ENCODE measurements around the gene PRPF31. TPM values are rescaled to one million over a fixed set of nuclear protein-coding genes. Genes with fewer than 3 reads are reported as not detected.
A peak's percentile ranks its signal among the peaks of the same experiment; 100 is the strongest.

PRPF31 gene
- total and polyA plus RNA-seq, 9 of the 15 experiments (the other 6 are each of a cell fraction or from before 2014, with no cell fraction given): 5.8 to 92.2 (median 69.2) TPM

DNA sequence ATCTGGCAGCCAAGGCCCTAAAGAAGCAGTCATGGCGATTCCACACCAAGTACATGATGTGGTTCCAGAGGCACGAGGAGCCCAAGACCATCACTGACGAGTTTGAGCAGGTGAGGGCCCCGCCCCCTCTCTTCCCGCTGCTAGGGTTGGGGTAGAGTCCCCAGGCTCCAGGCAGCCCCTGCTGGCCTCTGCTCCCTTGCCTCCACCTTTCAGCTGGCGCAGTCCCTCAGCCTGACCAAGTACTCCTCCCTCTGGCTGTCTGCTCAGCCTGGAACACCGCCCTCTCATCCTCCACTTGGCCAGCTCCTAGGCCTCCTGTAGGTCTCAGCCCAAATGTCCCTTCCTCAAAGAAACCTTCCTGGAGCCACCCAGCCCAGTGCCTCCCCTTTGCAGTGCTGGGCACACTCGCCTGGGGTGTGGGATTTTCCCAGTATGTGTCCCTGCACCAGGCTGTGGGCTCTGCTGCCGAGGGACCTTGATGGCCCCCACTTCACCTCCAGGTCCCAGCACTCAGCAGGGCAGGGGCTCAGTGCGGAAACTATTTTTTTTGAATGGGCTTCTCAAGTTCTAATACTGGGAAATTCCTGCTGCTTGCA is 38.3 kb downstream of the PRPF31 start:
- peaks cover 9% of the 10 kb centered on the region; the same call in 2 of the 3 replicates for H3K79me2 ChIP-seq (ENCODE audit: control insufficient read depth, insufficient read depth, low read length)
- ATAC-seq (peak; percentile 11; the same call in 1 of the 3 replicates), DNase-seq (ENCODE audit: extremely low read depth in 1 of 4, low spot score in 3 of 4) (no peak), FAIRE-seq (no peak)
- peaks cover 7 to 8% of the 10 kb centered on the region in 2 experiments; a peak in 4 of 5 replicates for H3K4me1 ChIP-seq (replicated peaks in 1 of 2; ENCODE audit: control insufficient read depth in 2 of 2, insufficient read depth in 2 of 2, low read length in 2 of 2)
- H3K27ac ChIP-seq (ENCODE audit: extremely low read depth, low read depth, low read length): no peak overlapping the region
- no peaks in the 10 kb centered on the region for H3K9me3 ChIP-seq (replicated peaks; ENCODE audit: control insufficient read depth, insufficient read depth, low read depth, low read length)
- peaks cover 91% of the 10 kb centered on the region for H3K36me3 ChIP-seq (ENCODE audit: control insufficient read depth, insufficient read depth, low read length)
- H2AFZ ChIP-seq (ENCODE audit: low read depth, low read length): no peak overlapping the region
- no peak overlapping the region for H3K4me3 ChIP-seq
- H3K9ac ChIP-seq (ENCODE audit: insufficient read depth in 1 of 2, low read depth in 2 of 2, low read length in 2 of 2): peak overlapping the region in 1 of 2 experiments; percentile 31; a peak in 1 of 4 replicates
- ChIA-PET CTCF (ENCODE audit: low intra/inter-chr PET ratio) (interaction anchor here (0.6 kb wide), 1 partner anchor 24 kb away, joined by 3 read pairs; no protein-coding TSS in a partner anchor), POLR2A (interaction anchor here (0.5 to 1.1 kb wide), 3 partner anchors 17 to 85 kb away, joined by 3 to 4 read pairs (median 3); partner anchors contain the start of genes PRPF31 and TFPT)
- WGBS (ENCODE audit: insufficient coverage, low coverage, missing lambda C conversion rate): 93% methylated on average over 9 of the region's 10 CpGs
- no peak overlapping the region for H3K4me2 ChIP-seq (ENCODE audit: insufficient read depth, low read length)
- no TSS peak for BruUV-seq (replicated peaks)
- H4K20me1 ChIP-seq (replicated peaks; ENCODE audit: control insufficient read depth, insufficient read depth, low read length): no peaks in the 10 kb centered on the region; the same call in 1 of the 2 replicates
- H3K9me1 ChIP-seq (ENCODE audit: control insufficient read depth, insufficient read depth, low read length): no peaks in the 10 kb centered on the region
- intact Hi-C loops (cut with micrococcal nuclease) (no loop called here), in situ Hi-C loops (cut with MboI) (no loop called here)
- H3K27me3 ChIP-seq (ENCODE audit: control insufficient read depth in 2 of 2, insufficient read depth in 2 of 2, low read length in 2 of 2): no peaks in the 10 kb centered on the region
- TF ChIP-seq RBFOX2 (IDR thresholded peaks at IDR 0.05; ENCODE audit: low read depth, low read length): peak; percentile 51; the same call in 1 of the 2 replicates
- no peak for TF ChIP-seq AFF4 (CRISPR knock-in tag; IDR thresholded peaks at IDR 0.05)
- TF ChIP-seq POLR2G (IDR thresholded peaks at IDR 0.05; ENCODE audit: low read depth, low read length): peak; percentile 60
- TF ChIP-seq ZNF184 (CRISPR knock-in tag; IDR thresholded peaks at IDR 0.05): no peak
- no peak for TF ChIP-seq COPS2 (conservative IDR thresholded peaks at IDR 0.05)
- no peak for TF ChIP-seq RNF2 (IDR thresholded peaks at IDR 0.05)
- TF ChIP-seq ZNF165 (CRISPR knock-in tag; IDR thresholded peaks at IDR 0.05; ENCODE audit: borderline replicate concordance): no peak
- TF ChIP-seq SRSF3 (IDR thresholded peaks at IDR 0.05; ENCODE audit: insufficient read depth, low read length): no peak
- no peak for TF ChIP-seq RBM17 (IDR thresholded peaks at IDR 0.05; ENCODE audit: borderline replicate concordance, low read depth, low read length)
- no peak for TF ChIP-seq MCM3 (IDR thresholded peaks at IDR 0.05)
- no peak for TF ChIP-seq ARID3A (IDR thresholded peaks at IDR 0.05; ENCODE audit: borderline replicate concordance, low read depth, low read length)
- TF ChIP-seq, protein P1, sequence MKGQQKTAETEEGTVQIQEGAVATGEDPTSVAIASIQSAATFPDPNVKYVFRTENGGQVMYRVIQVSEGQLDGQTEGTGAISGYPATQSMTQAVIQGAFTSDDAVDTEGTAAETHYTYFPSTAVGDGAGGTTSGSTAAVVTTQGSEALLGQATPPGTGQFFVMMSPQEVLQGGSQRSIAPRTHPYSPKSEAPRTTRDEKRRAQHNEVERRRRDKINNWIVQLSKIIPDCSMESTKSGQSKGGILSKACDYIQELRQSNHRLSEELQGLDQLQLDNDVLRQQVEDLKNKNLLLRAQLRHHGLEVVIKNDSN (CRISPR knock-in tag; IDR thresholded peaks at IDR 0.05): no peak
- no peak for TF ChIP-seq ZNF263 (CRISPR knock-in tag; IDR thresholded peaks at IDR 0.05; ENCODE audit: borderline replicate concordance)
- no peak for TF ChIP-seq ZBED1 (IDR thresholded peaks at IDR 0.05)
- TF ChIP-seq, protein P2, sequence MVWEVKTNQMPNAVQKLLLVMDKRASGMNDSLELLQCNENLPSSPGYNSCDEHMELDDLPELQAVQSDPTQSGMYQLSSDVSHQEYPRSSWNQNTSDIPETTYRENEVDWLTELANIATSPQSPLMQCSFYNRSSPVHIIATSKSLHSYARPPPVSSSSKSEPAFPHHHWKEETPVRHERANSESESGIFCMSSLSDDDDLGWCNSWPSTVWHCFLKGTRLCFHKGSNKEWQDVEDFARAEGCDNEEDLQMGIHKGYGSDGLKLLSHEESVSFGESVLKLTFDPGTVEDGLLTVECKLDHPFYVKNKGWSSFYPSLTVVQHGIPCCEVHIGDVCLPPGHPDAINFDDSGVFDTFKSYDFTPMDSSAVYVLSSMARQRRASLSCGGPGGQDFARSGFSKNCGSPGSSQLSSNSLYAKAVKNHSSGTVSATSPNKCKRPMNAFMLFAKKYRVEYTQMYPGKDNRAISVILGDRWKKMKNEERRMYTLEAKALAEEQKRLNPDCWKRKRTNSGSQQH (CRISPR knock-in tag; IDR thresholded peaks at IDR 0.05): no peak
